Kidney epithelial cell (primary cell): ENCODE measurements around the gene GPSM1. TPM values are rescaled to one million over a fixed set of nuclear protein-coding genes. Genes with fewer than 3 reads are reported as not detected.

Experiments
- DNase-seq: peaks from one replicate; pipeline ENCODE4 v3.0.0-alpha.2; 2010; ENCODE audit warnings: low read depth
- H3K27me3 ChIP-seq: 2 replicates; pipeline ENCODE4 v1.6.0; 2011; ENCODE audit warnings: low read length; ENCODE audit not compliant: control insufficient read depth, insufficient read depth
- H3K36me3 ChIP-seq: 2 replicates; pipeline ENCODE4 v1.5.1; 2011; ENCODE audit warnings: low read length; ENCODE audit not compliant: control insufficient read depth, insufficient read depth
- H3K4me3 ChIP-seq: 2 replicates; pipeline ENCODE4 v1.5.1; 2011; ENCODE audit warnings: low read depth, mild to moderate bottlenecking, control low read depth, low read length
- CTCF ChIP-seq: IDR thresholded peaks from 2 replicates; pipeline ENCODE4 v1.5.1; 2011; ENCODE audit warnings: mild to moderate bottlenecking, moderate library complexity, low read length, control low read depth, inconsistent platforms; ENCODE audit not compliant: insufficient read depth, poor library complexity, severe bottlenecking
- total RNA-seq: library from RNA; depleted of rRNA; stranded (reverse); fragments of >200 nt; gene quantifications from 2 replicates; pipeline ENCODE4 v1.2.3, GENCODE V29; 2015

The GPSM1 gene
- total RNA-seq, 1 donor from 2014 or later: 31.8 TPM

GRCh38 chr9:136336881-136337280 is 9.5 kb downstream of the GPSM1 start:
- no peak overlapping the region for H3K4me3 ChIP-seq
- no peak for TF ChIP-seq CTCF
- H3K36me3 ChIP-seq: no peaks in the 10 kb centered on the region
- no peak for DNase-seq
- H3K27me3 ChIP-seq: no peaks in the 10 kb centered on the region

DNA sequence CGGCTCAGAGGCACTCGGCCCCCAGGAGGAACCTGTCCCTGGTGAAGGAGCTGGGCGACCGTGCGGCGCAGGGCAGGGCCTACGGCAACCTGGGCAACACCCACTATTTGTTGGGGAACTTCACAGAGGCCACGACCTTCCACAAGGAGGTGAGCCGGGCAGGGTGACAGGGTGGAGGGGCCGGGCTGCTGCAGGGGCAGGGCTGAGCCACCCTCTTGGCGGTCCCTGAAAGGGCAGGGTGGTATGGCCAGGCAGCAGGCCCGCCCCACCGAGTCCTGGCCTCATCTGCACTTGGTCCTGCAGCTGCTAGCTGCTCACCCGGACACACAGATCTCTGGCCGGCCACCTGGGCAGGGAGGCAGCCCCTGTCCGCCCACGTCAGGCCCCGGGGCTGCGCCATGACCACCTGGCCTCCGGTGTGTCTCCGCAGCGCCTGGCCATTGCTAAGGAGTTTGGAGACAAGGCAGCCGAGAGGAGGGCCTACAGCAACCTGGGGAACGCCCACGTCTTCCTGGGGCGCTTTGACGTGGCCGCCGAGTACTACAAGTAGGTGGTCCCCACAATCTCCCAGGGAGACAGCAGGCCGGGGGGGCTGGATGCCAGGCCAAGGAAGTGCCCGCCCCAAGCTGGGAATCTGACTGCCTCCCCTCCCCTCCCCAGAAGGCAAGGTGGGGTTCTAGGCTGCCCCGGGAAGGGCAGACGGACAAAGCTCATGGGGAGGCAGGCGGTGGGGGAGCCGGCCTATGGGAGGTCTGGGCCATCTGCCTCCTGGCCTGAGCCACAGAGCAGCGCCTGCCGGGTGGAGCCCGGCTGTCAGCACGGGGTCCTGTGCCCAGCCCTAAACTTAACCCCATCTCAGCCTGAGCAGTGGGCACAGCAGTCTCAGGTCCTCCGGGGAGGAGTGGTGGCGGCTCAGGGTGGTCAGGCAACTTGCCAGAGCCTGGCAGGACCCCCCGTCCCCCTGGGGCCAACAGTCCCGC is 10.4 kb downstream of the GPSM1 start:
- no peak for DNase-seq
- Histone ChIP-seq H3K4me3 (no peak overlapping the region), H3K27me3 (no peaks in the 10 kb centered on the region), H3K36me3 (no peaks in the 10 kb centered on the region)
- no peak for TF ChIP-seq CTCF

DNA sequence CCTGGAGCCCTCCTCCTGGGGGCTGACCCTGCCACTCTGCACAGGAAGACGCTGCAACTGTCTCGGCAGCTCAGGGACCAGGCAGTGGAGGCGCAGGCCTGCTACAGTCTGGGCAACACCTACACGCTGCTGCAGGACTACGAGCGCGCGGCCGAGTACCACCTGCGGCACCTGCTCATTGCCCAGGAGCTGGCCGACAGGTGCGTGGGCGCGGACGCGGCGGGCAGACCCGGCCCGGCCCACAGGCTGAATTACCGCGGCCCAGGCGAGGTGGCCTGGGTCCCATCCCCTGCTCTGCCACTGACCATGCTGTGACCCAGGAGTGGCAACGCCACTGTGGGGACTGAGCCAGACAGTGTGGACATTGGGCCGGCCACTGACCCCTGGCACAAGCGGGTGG is 11.2 kb downstream of the GPSM1 start:
- no peak for DNase-seq
- no peaks in the 10 kb centered on the region for H3K27me3 ChIP-seq
- no peak for TF ChIP-seq CTCF
- H3K4me3 ChIP-seq: no peak overlapping the region
- no peaks in the 10 kb centered on the region for H3K36me3 ChIP-seq

DNA sequence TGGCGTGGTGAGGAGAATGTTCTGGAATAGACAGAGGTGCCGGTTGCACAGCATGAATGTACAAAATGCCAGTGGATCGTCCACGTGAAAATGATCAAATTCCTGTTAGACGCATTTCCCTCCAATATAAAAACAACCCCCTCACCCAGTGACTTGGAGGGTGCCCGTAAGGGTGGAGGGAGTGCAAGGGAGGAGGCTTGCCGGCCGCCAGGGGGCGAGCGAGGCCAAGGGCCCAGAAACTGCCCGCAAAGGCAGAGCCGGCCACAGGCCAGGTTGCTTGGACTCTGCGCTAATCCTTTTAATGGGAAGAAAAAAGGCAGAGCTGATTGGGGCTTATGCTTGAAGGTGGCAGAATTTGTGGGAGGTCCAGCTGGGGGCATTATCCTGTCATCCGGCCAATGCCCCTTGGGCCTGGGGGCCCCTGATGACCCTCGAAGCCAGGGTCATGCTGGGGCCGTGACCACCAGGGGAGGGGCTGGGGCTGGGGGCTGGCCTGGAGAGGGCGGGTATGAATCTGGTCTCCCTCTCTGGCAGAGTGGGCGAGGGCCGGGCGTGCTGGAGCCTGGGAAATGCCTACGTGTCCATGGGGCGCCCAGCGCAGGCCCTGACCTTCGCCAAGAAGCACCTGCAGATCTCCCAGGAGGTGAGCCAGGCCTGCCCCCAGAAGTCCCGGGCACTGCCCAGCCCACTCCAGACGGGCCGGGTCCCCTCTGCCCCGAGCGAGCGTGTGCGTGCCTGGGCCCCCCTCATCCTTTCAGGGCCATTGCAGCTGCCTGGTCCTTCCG is 12.0 kb downstream of the GPSM1 start:
- Histone ChIP-seq H3K4me3 (no peak overlapping the region), H3K27me3 (no peaks in the 10 kb centered on the region), H3K36me3 (no peaks in the 10 kb centered on the region)
- DNase-seq: no peak
- peak; percentile 97 for TF ChIP-seq CTCF

GRCh38 chr9:136339958-136340310 is 12.6 kb downstream of the GPSM1 start:
- Histone ChIP-seq H3K36me3 (no peaks in the 10 kb centered on the region), H3K27me3 (no peaks in the 10 kb centered on the region), H3K4me3 (no peak overlapping the region)
- TF ChIP-seq CTCF: no peak
- DNase-seq: no peak
